Panc1 (cell line): ENCODE data around the gene TIPRL. TPM values are rescaled to one million over a fixed set of nuclear protein-coding genes. Genes with fewer than 3 reads are reported as not detected.
"Not testable (repeated sequence)": the region's sequence is repeated elsewhere in the genome, so short reads cannot be mapped to it uniquely, and the experiment has no call there.

ENCODE experiments used
- ATAC-seq: fragments of 200-7000 bp; cut with Tn5 transposase; 2 replicates; pipeline ENCODE4 v1.9.1; 2020; ENCODE audit warnings: mild to moderate bottlenecking, moderate library complexity
- BruUV-seq: library from RNA; stranded (reverse); fragments of 400-500 nt; replicated peaks from 2 replicates; lab custom pipeline; 2021; lab: Mats Ljungman, UMichigan
- CTCF ChIA-PET: fragments of 300-600 bp; sonication (Branson Sonifier 250); formaldehyde crosslinking; loops from one replicate; lab custom pipeline; 2022; ENCODE audit warnings: antibody characterized with exemption; lab: Charles Lee
- POLR2A ChIA-PET: fragments of 300-600 bp; sonication (Branson Sonifier 250); formaldehyde crosslinking; loops from one replicate; lab custom pipeline; 2022; ENCODE audit warnings: antibody characterized with exemption; lab: Charles Lee
- DNase-seq: peaks from one replicate; pipeline ENCODE4 v3.0.0-alpha.2; 2010; ENCODE audit warnings: low read depth, low spot score
- H3K27ac ChIP-seq: 2 replicates; pipeline ENCODE4 v1.5.1; 2011; ENCODE audit warnings: mild to moderate bottlenecking, low read length, inconsistent platforms
- H3K27me3 ChIP-seq: fragments of 200-500 bp; sonication (Bioruptor generic); 2 replicates; pipeline ENCODE4 v1.6.0; 2014; ENCODE audit warnings: low read length, inconsistent platforms; ENCODE audit not compliant: control insufficient read depth, insufficient read depth
- H3K36me3 ChIP-seq: fragments of 200-500 bp; sonication (Bioruptor generic); 2 replicates; pipeline ENCODE4 v1.5.1; 2014; ENCODE audit warnings: inconsistent platforms, mild to moderate bottlenecking, low read length, moderate library complexity; ENCODE audit not compliant: control insufficient read depth, insufficient read depth
- H3K4me1 ChIP-seq: 2 replicates; pipeline ENCODE4 v1.5.1; 2011; ENCODE audit warnings: inconsistent platforms, mild to moderate bottlenecking, low read length, moderate library complexity; ENCODE audit not compliant: control insufficient read depth, insufficient read depth
- H3K4me3 ChIP-seq, 2 experiments: 2 replicates each; pipeline ENCODE4 v1.5.1; 2011 to 2012; ENCODE audit warnings: low read depth in 2 of 2, low read length in 2 of 2, mild to moderate bottlenecking in 2 of 2, inconsistent platforms in 1 of 2, moderate library complexity in 1 of 2
- H3K9me3 ChIP-seq: fragments of 200-500 bp; sonication (Bioruptor generic); 2 replicates; pipeline ENCODE4 v1.5.1; 2014; ENCODE audit warnings: low read depth, mild to moderate bottlenecking, inconsistent platforms, low read length, moderate library complexity; ENCODE audit not compliant: control insufficient read depth, insufficient read depth
- CTCF ChIP-seq: fragments of 450-650 bp; IDR thresholded peaks from 2 replicates; pipeline ENCODE4 v1.5.1; 2017; ENCODE audit warnings: mild to moderate bottlenecking
- POLR2AphosphoS5 ChIP-seq: IDR thresholded peaks from 2 replicates; pipeline ENCODE4 v1.6.1; 2012; ENCODE audit warnings: mild to moderate bottlenecking, low read depth, low read length, moderate library complexity
- REST ChIP-seq, 2 experiments: IDR thresholded peaks; 2 replicates each; pipeline ENCODE4 v1.6.1; 2011 to 2012; ENCODE audit warnings: low read depth in 2 of 2, control low read depth in 1 of 2, low read length in 1 of 2, mild to moderate bottlenecking in 1 of 2, moderate library complexity in 1 of 2; ENCODE audit not compliant: insufficient read depth in 1 of 2
- SIN3A ChIP-seq: IDR thresholded peaks from 2 replicates; pipeline ENCODE4 v1.6.1; 2012; ENCODE audit warnings: low read depth, mild to moderate bottlenecking, low read length, moderate library complexity, borderline replicate concordance; ENCODE audit not compliant: insufficient read depth
- TCF7L2 ChIP-seq: IDR thresholded peaks from 2 replicates; pipeline ENCODE4 v1.6.1; 2011; ENCODE audit warnings: mild to moderate bottlenecking, low read depth, low read length, inconsistent platforms
- in situ Hi-C: cut with HindIII; loops from 2 replicates; pipeline ENCODE4 v1.10.0; 2016; ENCODE audit warnings: low sequenced_read_pairs, low pct_unique_long_range_greater_than_20kb
- intact Hi-C: fragments of 100-400 bp; cut with micrococcal nuclease; formaldehyde crosslinking; loops from one replicate; pipeline ENCODE4 v1.10.0; 2022; ENCODE audit not compliant: unreplicated experiment
- total RNA-seq: library from RNA; stranded (reverse); gene quantifications from one replicate; pipeline ENCODE4 v1.2.1, GENCODE V29; 2021; ENCODE audit not compliant: unreplicated experiment

TIPRL gene
- total RNA-seq, 1 experiment from 2014 or later: 48.5 TPM

GRCh38 chr1:168202941-168203654, 24.3 kb downstream of the TIPRL start:
- Histone ChIP-seq H3K9me3 (no peaks in the 10 kb centered on the region), H3K27ac (no peak overlapping the region), H3K27me3 (no peaks in the 10 kb centered on the region), H3K4me1 (no peaks in the 10 kb centered on the region), H3K4me3 (no peak overlapping the region), H3K36me3 (peaks cover 25% of the 10 kb centered on the region)
- ChIA-PET POLR2A (no interaction called here), CTCF (no interaction called here)
- no TSS peak for BruUV-seq
- TF ChIP-seq REST (IDR thresholded peaks at IDR 0.05; ENCODE audit: insufficient read depth in 1 of 2, low read depth in 2 of 2, low read length in 1 of 2): no peak
- TF ChIP-seq POLR2AphosphoS5: no peak
- no peak for TF ChIP-seq TCF7L2
- no peak for TF ChIP-seq SIN3A
- no peak for TF ChIP-seq CTCF
- DNase-seq: no peak
- no peak for ATAC-seq
- in situ Hi-C loops (no loop called here), intact Hi-C loops (no loop called here)

- CTCF ChIA-PET: interaction anchor here (0.7 kb wide), 1 partner anchor 45 kb away, joined by 5 read pairs; no protein-coding TSS in a partner anchor
- BruUV-seq: no TSS peak
- DNase-seq: no peak
- H3K27me3 ChIP-seq: no peaks in the 10 kb centered on the region
- in situ Hi-C loops: no loop called here
- no peak for ATAC-seq
- POLR2A ChIA-PET: no interaction called here
- no peak overlapping the region for H3K4me3 ChIP-seq
- no peak for TF ChIP-seq SIN3A
- TF ChIP-seq REST (IDR thresholded peaks at IDR 0.05; ENCODE audit: insufficient read depth in 1 of 2, low read depth in 2 of 2, low read length in 1 of 2): no peak
- TF ChIP-seq CTCF: no peak
- no peak for TF ChIP-seq TCF7L2
- TF ChIP-seq POLR2AphosphoS5: no peak
- H3K4me1 ChIP-seq: no peaks in the 10 kb centered on the region
- no peaks in the 10 kb centered on the region for H3K9me3 ChIP-seq
- intact Hi-C loops: no loop called here
- H3K36me3 ChIP-seq: no peaks in the 10 kb centered on the region; the same call in 1 of the 2 replicates
- no peak overlapping the region for H3K27ac ChIP-seq
Observed at GRCh38 chr1:168206111-168206510, 27.3 kb downstream of the TIPRL start.

GRCh38 chr1:168207673-168208072, 28.9 kb downstream of the TIPRL start:
- BruUV-seq, H3K27me3 ChIP-seq, DNase-seq, CTCF ChIA-PET, H3K27ac ChIP-seq, in situ Hi-C loops, H3K36me3 ChIP-seq, ATAC-seq, H3K9me3 ChIP-seq, intact Hi-C loops, H3K4me1 ChIP-seq, H3K4me3 ChIP-seq: not testable (repeated sequence)
- POLR2A ChIA-PET: interaction anchor here (0.7 kb wide), 1 partner anchor 217 kb away, joined by 3 read pairs; no protein-coding TSS in a partner anchor
